Parathyroid adenoma (tissue), 2 donors: ENCODE data around the gene RASSF8.

Experiments
- H2AFZ ChIP-seq: fragments of 300-600 bp; sonication (generic); one replicate; pipeline ENCODE4 v1.7.0; 2017; ENCODE audit warnings: antibody characterized with exemption, mild to moderate bottlenecking
- H3K27ac ChIP-seq: fragments of 300-600 bp; sonication (generic); one replicate; pipeline ENCODE4 v1.7.0; 2017
- H3K27me3 ChIP-seq: fragments of 300-600 bp; sonication (generic); one replicate; pipeline ENCODE4 v1.7.0; 2017; ENCODE audit warnings: low read length; ENCODE audit not compliant: control insufficient read depth, insufficient read depth
- H3K36me3 ChIP-seq: fragments of 300-600 bp; sonication (generic); one replicate; pipeline ENCODE4 v1.7.0; 2017; ENCODE audit warnings: low read length; ENCODE audit not compliant: control insufficient read depth, insufficient read depth
- H3K4me1 ChIP-seq: fragments of 300-600 bp; sonication (generic); one replicate; pipeline ENCODE4 v1.7.0; 2017; ENCODE audit warnings: control low read depth
- H3K4me2 ChIP-seq: fragments of 300-600 bp; sonication (generic); one replicate; pipeline ENCODE4 v1.7.0; 2017; ENCODE audit warnings: low read length
- H3K4me3 ChIP-seq: fragments of 300-600 bp; sonication (generic); one replicate; pipeline ENCODE4 v1.7.0; 2017; ENCODE audit warnings: low read depth, low read length
- H3K79me2 ChIP-seq: fragments of 300-600 bp; sonication (generic); one replicate; pipeline ENCODE4 v1.7.0; 2017; ENCODE audit warnings: control low read depth
- H3K9ac ChIP-seq: fragments of 300-600 bp; sonication (generic); one replicate; pipeline ENCODE4 v1.7.0; 2017; ENCODE audit warnings: mild to moderate bottlenecking
- H3K9me3 ChIP-seq: fragments of 300-600 bp; sonication (generic); one replicate; pipeline ENCODE4 v1.7.0; 2017; ENCODE audit warnings: low read length; ENCODE audit not compliant: control insufficient read depth
- TF ChIP-seq, protein P1 (sequence below): fragments of 300-600 bp; sonication (generic); IDR thresholded peaks from one replicate; pipeline ENCODE4 v1.7.0; 2017; ENCODE audit warnings: antibody characterized with exemption, mild to moderate bottlenecking
- donor health status: primary hyperparathyroidism.

RASSF8 gene

DNA sequence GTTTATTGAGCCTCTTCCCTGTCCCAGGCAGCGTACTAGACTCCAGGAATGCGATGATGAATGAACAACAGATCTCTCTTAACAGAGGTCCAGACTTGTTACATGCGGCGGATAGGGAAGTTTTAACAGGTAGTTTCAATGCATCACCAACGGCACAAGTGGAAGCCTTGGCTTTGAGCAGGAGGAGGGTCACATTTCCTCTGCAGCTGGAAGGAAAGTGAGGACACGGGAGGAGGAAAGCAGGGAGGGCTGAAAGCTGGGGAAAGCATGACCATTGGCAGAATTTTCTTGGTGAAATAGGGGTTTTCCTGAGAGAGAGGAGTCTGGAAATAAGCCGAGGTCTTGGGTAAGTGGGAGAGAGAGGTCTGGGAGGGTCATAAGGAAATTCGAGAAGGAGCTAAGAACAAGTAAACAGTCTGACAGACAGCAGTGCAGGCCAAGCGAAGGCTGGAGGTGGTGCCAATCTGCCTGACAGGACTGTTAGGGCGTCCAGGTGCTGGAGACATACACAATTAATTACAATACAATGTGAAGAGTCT, 150.9 kb downstream of the RASSF8 start:
- no peak overlapping the region for H3K9ac ChIP-seq
- TF ChIP-seq, protein P1, sequence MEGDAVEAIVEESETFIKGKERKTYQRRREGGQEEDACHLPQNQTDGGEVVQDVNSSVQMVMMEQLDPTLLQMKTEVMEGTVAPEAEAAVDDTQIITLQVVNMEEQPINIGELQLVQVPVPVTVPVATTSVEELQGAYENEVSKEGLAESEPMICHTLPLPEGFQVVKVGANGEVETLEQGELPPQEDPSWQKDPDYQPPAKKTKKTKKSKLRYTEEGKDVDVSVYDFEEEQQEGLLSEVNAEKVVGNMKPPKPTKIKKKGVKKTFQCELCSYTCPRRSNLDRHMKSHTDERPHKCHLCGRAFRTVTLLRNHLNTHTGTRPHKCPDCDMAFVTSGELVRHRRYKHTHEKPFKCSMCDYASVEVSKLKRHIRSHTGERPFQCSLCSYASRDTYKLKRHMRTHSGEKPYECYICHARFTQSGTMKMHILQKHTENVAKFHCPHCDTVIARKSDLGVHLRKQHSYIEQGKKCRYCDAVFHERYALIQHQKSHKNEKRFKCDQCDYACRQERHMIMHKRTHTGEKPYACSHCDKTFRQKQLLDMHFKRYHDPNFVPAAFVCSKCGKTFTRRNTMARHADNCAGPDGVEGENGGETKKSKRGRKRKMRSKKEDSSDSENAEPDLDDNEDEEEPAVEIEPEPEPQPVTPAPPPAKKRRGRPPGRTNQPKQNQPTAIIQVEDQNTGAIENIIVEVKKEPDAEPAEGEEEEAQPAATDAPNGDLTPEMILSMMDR, result no peak
- no peak overlapping the region for H2AFZ ChIP-seq
- peaks cover 4% of the 10 kb centered on the region for H3K4me1 ChIP-seq
- no peak overlapping the region for H3K4me3 ChIP-seq
- H3K27me3 ChIP-seq, result no peaks in the 10 kb centered on the region
- no peaks in the 10 kb centered on the region for H3K79me2 ChIP-seq
- no peak overlapping the region for H3K4me2 ChIP-seq
- H3K36me3 ChIP-seq, result no peaks in the 10 kb centered on the region
- H3K27ac ChIP-seq, result no peak overlapping the region
- no peaks in the 10 kb centered on the region for H3K9me3 ChIP-seq

DNA sequence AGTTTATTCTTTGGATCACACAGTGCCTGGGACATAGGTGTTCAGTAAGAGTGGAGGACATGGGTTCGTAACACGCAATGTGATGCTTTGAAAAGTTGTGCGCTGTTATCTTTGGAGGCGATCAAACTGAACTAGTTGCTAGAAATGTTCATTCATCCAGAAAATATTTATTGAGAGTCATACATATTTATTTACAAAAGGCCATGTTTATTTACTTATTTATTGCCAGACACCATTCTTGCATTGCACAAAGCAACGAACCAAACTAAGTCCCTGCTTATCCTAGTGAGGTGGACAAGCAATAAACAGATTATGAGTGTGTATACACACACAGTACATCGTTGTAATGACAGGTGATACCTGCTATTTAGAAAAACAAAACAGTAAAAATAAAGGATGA, 153.8 kb downstream of the RASSF8 start:
- Histone ChIP-seq H3K36me3 (no peaks in the 10 kb centered on the region), H3K9ac (no peak overlapping the region), H2AFZ (no peak overlapping the region), H3K4me3 (no peak overlapping the region), H3K27ac (no peak overlapping the region), H3K4me2 (no peak overlapping the region), H3K27me3 (no peaks in the 10 kb centered on the region), H3K9me3 (no peaks in the 10 kb centered on the region), H3K79me2 (no peaks in the 10 kb centered on the region), H3K4me1 (peaks cover 4% of the 10 kb centered on the region)
- TF ChIP-seq, protein P1, result no peak

DNA sequence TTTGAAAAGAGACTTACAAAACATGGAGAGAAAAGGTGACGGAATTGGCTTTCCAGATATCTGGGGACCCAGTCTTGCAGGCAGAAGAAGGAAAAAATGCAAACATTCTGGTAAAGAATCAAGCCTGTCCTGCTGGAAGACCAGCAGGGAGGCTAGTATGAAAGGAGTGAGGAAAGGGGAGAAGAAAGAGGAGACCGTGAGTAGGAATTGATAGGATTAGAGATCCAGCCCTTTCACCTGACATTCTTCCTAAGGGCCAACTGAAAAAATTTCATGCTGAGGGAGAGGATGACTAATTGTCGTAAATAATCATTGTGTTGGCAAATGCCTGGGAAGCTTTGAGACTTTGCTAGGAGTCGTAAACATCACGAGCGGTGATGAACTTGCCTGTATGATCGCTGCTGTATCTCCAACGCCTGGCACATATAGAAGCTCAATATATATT, 154.2 kb downstream of the RASSF8 start:
- H3K79me2 ChIP-seq, result no peaks in the 10 kb centered on the region
- no peaks in the 10 kb centered on the region for H3K36me3 ChIP-seq
- no peak overlapping the region for H3K4me2 ChIP-seq
- no peak overlapping the region for H2AFZ ChIP-seq
- no peaks in the 10 kb centered on the region for H3K9me3 ChIP-seq
- no peak overlapping the region for H3K27ac ChIP-seq
- H3K9ac ChIP-seq, result no peak overlapping the region
- peaks cover 4% of the 10 kb centered on the region for H3K4me1 ChIP-seq
- TF ChIP-seq, protein P1, result no peak
- no peak overlapping the region for H3K4me3 ChIP-seq
- no peaks in the 10 kb centered on the region for H3K27me3 ChIP-seq

DNA sequence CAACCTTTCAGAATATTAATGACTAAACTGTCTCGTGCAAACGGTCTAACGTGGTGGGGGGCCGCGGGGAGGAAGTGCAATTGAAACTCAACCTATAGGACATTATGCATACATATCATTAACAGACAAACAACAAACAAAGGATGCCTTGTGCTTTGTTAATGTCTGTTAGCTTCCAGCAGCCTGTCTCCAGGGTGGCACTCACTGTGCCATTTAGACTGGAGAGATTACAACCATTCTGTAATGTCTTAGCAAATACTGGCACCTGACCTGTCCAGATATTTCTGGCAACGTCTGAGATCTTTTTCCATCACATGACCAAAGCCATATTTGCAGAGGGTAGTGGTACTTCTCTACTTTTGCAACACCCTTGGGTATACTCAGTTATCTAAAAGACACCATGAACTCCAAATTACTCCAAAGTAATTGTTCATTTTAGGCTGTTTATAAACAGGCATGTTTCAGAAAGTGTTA, 154.7 kb downstream of the RASSF8 start:
- H3K27me3 ChIP-seq, result no peaks in the 10 kb centered on the region
- no peak overlapping the region for H3K9ac ChIP-seq
- H2AFZ ChIP-seq, result no peak overlapping the region
- no peaks in the 10 kb centered on the region for H3K9me3 ChIP-seq
- H3K27ac ChIP-seq, result no peak overlapping the region
- no peaks in the 10 kb centered on the region for H3K79me2 ChIP-seq
- H3K4me1 ChIP-seq, result peaks cover 4% of the 10 kb centered on the region
- peak overlapping the region; percentile 73 for H3K4me3 ChIP-seq
- H3K4me2 ChIP-seq, result peak overlapping the region; percentile 85
- TF ChIP-seq, protein P1, result no peak
- no peaks in the 10 kb centered on the region for H3K36me3 ChIP-seq
